ENCODE results near the gene STAT3. TPM values are rescaled to one million over a fixed set of nuclear protein-coding genes. Genes with fewer than 3 reads are reported as not detected.
"Not testable (repeated sequence)": the region's sequence is repeated elsewhere in the genome, so short reads cannot be mapped to it uniquely, and the experiment has no call there.

Gene STAT3
- total and polyA plus RNA-seq, 2 donors (not counting 3 experiments of a cell fraction or from before 2014, with no cell fraction given), result 59.1 to 124 TPM

GRCh38 chr17:42417981-42418380, 29.7 kb upstream of the STAT3 start:
- Histone ChIP-seq H3K79me2 (ENCODE audit: control insufficient read depth, insufficient read depth, low read length) (peaks cover 100% of the 10 kb centered on the region), H3K4me1 (ENCODE audit: control insufficient read depth, extremely low read depth, insufficient read depth, low read length) (peaks cover 53% of the 10 kb centered on the region), H3K27ac (ENCODE audit: insufficient read depth, low read depth, low read length) (peak overlapping the region; percentile 19)
- CTCF ChIA-PET; H3K4me2 ChIP-seq (ENCODE audit: insufficient read depth, low read length); H3K9ac ChIP-seq (replicated peaks; ENCODE audit: extremely low read depth, insufficient read depth, low read length); H3K9me3 ChIP-seq (replicated peaks; ENCODE audit: control insufficient read depth, insufficient read depth, low read length); H4K20me1 ChIP-seq (replicated peaks; ENCODE audit: control insufficient read depth, extremely low read depth, insufficient read depth, low read length); intact Hi-C loops (cut with micrococcal nuclease); H3K27me3 ChIP-seq (ENCODE audit: control insufficient read depth in 2 of 2, insufficient read depth in 2 of 2, low read length in 2 of 2); H3K9me1 ChIP-seq (replicated peaks; ENCODE audit: control insufficient read depth, extremely low read depth, insufficient read depth, low read length); H2AFZ ChIP-seq (ENCODE audit: low read depth, low read length); dilution Hi-C loops (cut with MboI; ENCODE audit: extremely low pct_ligation_motif_present, low sequenced_read_pairs); H3K36me3 ChIP-seq (ENCODE audit: control insufficient read depth in 2 of 2, extremely low read depth in 1 of 2, insufficient read depth in 2 of 2, low read length in 2 of 2); H3K4me3 ChIP-seq (replicated peaks in 1 of 3; ENCODE audit: insufficient read depth in 1 of 3, low read depth in 1 of 3, low read length in 3 of 3); FAIRE-seq; BruUV-seq (replicated peaks): not testable (repeated sequence)
- POLR2A ChIA-PET, result interaction anchor here (1.3 kb wide), 1 partner anchor 9 kb away, joined by 8 read pairs; no protein-coding TSS in a partner anchor
- DNase-seq (ENCODE audit: low read depth, low spot score), result peak; percentile 42

- no peak overlapping the region for H3K9ac ChIP-seq (replicated peaks; ENCODE audit: extremely low read depth, insufficient read depth, low read length)
- CTCF ChIA-PET, result interaction anchor here (0.6 to 4.9 kb wide), 7 partner anchors 9 to 112 kb away, joined by 3 to 24 read pairs (median 5); no protein-coding TSS in a partner anchor
- no peaks in the 10 kb centered on the region for H3K9me1 ChIP-seq (replicated peaks; ENCODE audit: control insufficient read depth, extremely low read depth, insufficient read depth, low read length)
- H3K79me2 ChIP-seq (ENCODE audit: control insufficient read depth, insufficient read depth, low read length), result peaks cover 96% of the 10 kb centered on the region
- H4K20me1 ChIP-seq (replicated peaks; ENCODE audit: control insufficient read depth, extremely low read depth, insufficient read depth, low read length), result no peaks in the 10 kb centered on the region
- no peaks in the 10 kb centered on the region for H3K9me3 ChIP-seq (replicated peaks; ENCODE audit: control insufficient read depth, insufficient read depth, low read length)
- H3K4me3 ChIP-seq (replicated peaks in 1 of 3; ENCODE audit: insufficient read depth in 1 of 3, low read depth in 1 of 3, low read length in 3 of 3), result no peak overlapping the region
- DNase-seq (ENCODE audit: low read depth, low spot score), result peak; percentile 24
- no peak overlapping the region for H2AFZ ChIP-seq (ENCODE audit: low read depth, low read length)
- H3K4me2 ChIP-seq (ENCODE audit: insufficient read depth, low read length), result peak overlapping the region; percentile 4
- peaks cover 0 to 5% of the 10 kb centered on the region in 2 experiments for H3K36me3 ChIP-seq (ENCODE audit: control insufficient read depth in 2 of 2, extremely low read depth in 1 of 2, insufficient read depth in 2 of 2, low read length in 2 of 2)
- dilution Hi-C loops (cut with MboI; ENCODE audit: extremely low pct_ligation_motif_present, low sequenced_read_pairs), result no loop called here
- no TSS peak for BruUV-seq (replicated peaks)
- H3K27ac ChIP-seq (ENCODE audit: insufficient read depth, low read depth, low read length), result peak overlapping the region; percentile 24
- peaks cover 62% of the 10 kb centered on the region for H3K4me1 ChIP-seq (ENCODE audit: control insufficient read depth, extremely low read depth, insufficient read depth, low read length)
- POLR2A ChIA-PET, result interaction anchor here (0.8 to 6.4 kb wide), 2 partner anchors 7 to 26 kb away, joined by 4 to 71 read pairs; partner anchors contain the start of genes CAVIN1 and STAT3
- peak; percentile 91 for FAIRE-seq
- H3K27me3 ChIP-seq (ENCODE audit: control insufficient read depth in 2 of 2, insufficient read depth in 2 of 2, low read length in 2 of 2), result no peaks in the 10 kb centered on the region
- no peak for TF ChIP-seq POLR2A (IDR thresholded peaks at IDR 0.05; ENCODE audit: low read depth, low read length)
- TF ChIP-seq EZH2 (IDR thresholded peaks at IDR 0.05; ENCODE audit: borderline replicate concordance, low read depth, low read length, severe bottlenecking), result no peak
- no peak for TF ChIP-seq MAX (IDR thresholded peaks at IDR 0.05; ENCODE audit: insufficient read depth, insufficient read length)
- TF ChIP-seq GATA2 (IDR thresholded peaks at IDR 0.05; ENCODE audit: insufficient read depth, insufficient read length, low read depth, low read length), result no peak
- intact Hi-C loops (cut with micrococcal nuclease), result loop anchor here (1.0 kb wide), 1 partner anchor 8 kb away; no protein-coding TSS in a partner anchor
These were observed 26.6 kb upstream of the STAT3 start for GRCh38 chr17:42414704-42415409.
